GM23338 (cell line): ENCODE data around the gene SMYD3. TPM values are rescaled to one million over a fixed set of nuclear protein-coding genes. Genes with fewer than 3 reads are reported as not detected.

Experiments
- ATAC-seq: fragments of 200-7000 bp; cut with Tn5 transposase; 3 replicates; pipeline ENCODE4 v1.9.1; 2020
- DNase-seq: peaks from one replicate; pipeline ENCODE4 v3.0.0-alpha.2; 2015; ENCODE audit warnings: low spot score
- H2AFZ ChIP-seq: fragments of 200-600 bp; sonication (generic); 2 replicates; pipeline ENCODE4 v1.8.0; 2016; ENCODE audit warnings: antibody characterized with exemption, mild to moderate bottlenecking, moderate library complexity
- H3F3A ChIP-seq: fragments of 200-600 bp; sonication (generic); replicated peaks from 2 replicates; pipeline ENCODE4 v1.8.0; 2017; ENCODE audit warnings: antibody characterized with exemption, mixed run types, low read depth
- H3K27ac ChIP-seq: fragments of 200-600 bp; sonication (generic); 2 replicates; pipeline ENCODE4 v1.6.1; 2016; ENCODE audit warnings: low read depth
- H3K27me3 ChIP-seq: fragments of 200-600 bp; sonication (generic); 2 replicates; pipeline ENCODE4 v1.8.0; 2016; ENCODE audit warnings: mild to moderate bottlenecking, mixed run types, moderate library complexity; ENCODE audit not compliant: insufficient read depth
- H3K36me3 ChIP-seq: fragments of 200-600 bp; sonication (generic); 2 replicates; pipeline ENCODE4 v1.8.0; 2016; ENCODE audit warnings: mild to moderate bottlenecking; ENCODE audit not compliant: insufficient read depth
- H3K4me1 ChIP-seq: fragments of 200-600 bp; sonication (generic); 2 replicates; pipeline ENCODE4 v1.8.0; 2016; ENCODE audit warnings: mild to moderate bottlenecking, moderate library complexity; ENCODE audit not compliant: insufficient read depth
- H3K4me2 ChIP-seq: fragments of 200-600 bp; sonication (generic); 2 replicates; pipeline ENCODE4 v1.7.1; 2017; ENCODE audit warnings: mixed run types
- H3K4me3 ChIP-seq: fragments of 200-600 bp; sonication (generic); 2 replicates; pipeline ENCODE4 v1.6.1; 2016; ENCODE audit warnings: mixed run types
- H3K79me2 ChIP-seq: fragments of 200-600 bp; sonication (generic); replicated peaks from 2 replicates; pipeline ENCODE4 v1.8.0; 2017; ENCODE audit warnings: mild to moderate bottlenecking; ENCODE audit not compliant: insufficient read depth
- H3K9me2 ChIP-seq: fragments of 200-600 bp; sonication (generic); 2 replicates; pipeline ENCODE4 v1.8.0; 2017; ENCODE audit not compliant: insufficient read depth
- H4K20me1 ChIP-seq: fragments of 200-600 bp; sonication (generic); replicated peaks from 2 replicates; pipeline ENCODE4 v1.8.0; 2017; ENCODE audit warnings: mild to moderate bottlenecking; ENCODE audit not compliant: insufficient read depth
- H3K27ac Mint-ChIP-seq: 2 replicates; pipeline ENCODE4 v1.8.0; 2020; ENCODE audit warnings: inconsistent platforms, mild to moderate bottlenecking, moderate library complexity, mixed read lengths
- H3K27me3 Mint-ChIP-seq: 3 replicates; pipeline ENCODE4 v1.8.0; 2022; ENCODE audit warnings: low read depth, mild to moderate bottlenecking, moderate library complexity, mixed read lengths, inconsistent platforms; ENCODE audit not compliant: insufficient read depth, poor library complexity
- H3K36me3 Mint-ChIP-seq: 3 replicates; pipeline ENCODE4 v1.8.0; 2021; ENCODE audit warnings: low read depth, mild to moderate bottlenecking, inconsistent platforms, moderate library complexity, mixed read lengths
- H3K4me1 Mint-ChIP-seq: 3 replicates; pipeline ENCODE4 v1.8.0; 2020; ENCODE audit warnings: mild to moderate bottlenecking, inconsistent platforms, mixed read lengths
- H3K4me3 Mint-ChIP-seq: 3 replicates; pipeline ENCODE4 v1.8.0; 2021; ENCODE audit warnings: moderate library complexity, mild to moderate bottlenecking, inconsistent platforms, mixed read lengths
- H3K9me3 Mint-ChIP-seq: 3 replicates; pipeline ENCODE4 v1.8.0; 2020; ENCODE audit warnings: moderate library complexity, mild to moderate bottlenecking, inconsistent platforms, mixed read lengths
- CREB1 ChIP-seq: fragments of 250-450 bp; sonication (Bioruptor Pico); IDR thresholded peaks from 2 replicates; pipeline ENCODE4 v1.5.0; 2020; ENCODE audit warnings: low read depth, mild to moderate bottlenecking, moderate library complexity
- CTCF ChIP-seq, 2 experiments: fragments of 200-600 bp in 1 of 2; sonication (generic) in 1 of 2; conservative IDR thresholded peaks; 2 replicates each; pipeline versions ENCODE4 v1.5.1 to v1.6.1; 2016 to 2017; ENCODE audit warnings: antibody characterized with exemption in 2 of 2, low read depth in 2 of 2, mild to moderate bottlenecking in 2 of 2, moderate library complexity in 1 of 2
- EZH2 ChIP-seq: fragments of 200-600 bp; sonication (generic); IDR thresholded peaks from one replicate; pipeline ENCODE4 v1.8.0; 2017; ENCODE audit warnings: antibody characterized with exemption, mild to moderate bottlenecking, low read depth; ENCODE audit not compliant: unreplicated experiment
- EZH2phosphoT487 ChIP-seq: fragments of 200-600 bp; sonication (generic); IDR thresholded peaks from one replicate; pipeline ENCODE4 v1.8.1; 2018; ENCODE audit warnings: antibody characterized with exemption; ENCODE audit not compliant: unreplicated experiment
- NANOG ChIP-seq: IDR thresholded peaks from 2 replicates; pipeline ENCODE4 v1.6.1; 2016; ENCODE audit warnings: antibody characterized with exemption, borderline replicate concordance
- REST ChIP-seq: IDR thresholded peaks from one replicate; pipeline ENCODE4 v1.6.1; 2018; ENCODE audit warnings: antibody characterized with exemption; ENCODE audit not compliant: unreplicated experiment
- ZNF114 ChIP-seq: fragments of 250-450 bp; sonication (Bioruptor Pico); IDR thresholded peaks from 2 replicates; pipeline ENCODE4 v1.5.0; 2020; ENCODE audit warnings: mild to moderate bottlenecking, moderate library complexity
- ZNF331 ChIP-seq: fragments of 250-450 bp; sonication (Bioruptor Pico); IDR thresholded peaks from 2 replicates; pipeline ENCODE4 v1.5.0; 2020; ENCODE audit warnings: low read depth, mild to moderate bottlenecking, moderate library complexity
- polyA plus RNA-seq: library from polyadenylated mRNA; unstranded; fragments of >200 nt; fragmentation: Nextera tagmentation; extraction: Ambion mirVana; gene quantifications from 2 replicates; pipeline ENCODE4 v1.2.1, GENCODE V29; 2016
- total RNA-seq: library from RNA; depleted of rRNA; stranded (reverse); fragments of >200 nt; shearing (Covaris generic); gene quantifications from 2 replicates; pipeline ENCODE4 v1.2.3, GENCODE V29; 2014

SMYD3 gene
- total and polyA plus RNA-seq, 2 experiments from 2014 or later, result 31.8 to 34.4 TPM

- Histone ChIP-seq H3K4me1 (no peaks in the 10 kb centered on the region), H2AFZ (no peak overlapping the region), H3K9me2 (no peaks in the 10 kb centered on the region), H3K4me2 (no peak overlapping the region), H3K36me3 (no peaks in the 10 kb centered on the region), H3F3A (no peaks in the 10 kb centered on the region), H3K27me3 (no peaks in the 10 kb centered on the region), H3K79me2 (no peaks in the 10 kb centered on the region), H3K27ac (no peak overlapping the region), H4K20me1 (no peaks in the 10 kb centered on the region), H3K4me3 (no peak overlapping the region)
- Mint-ChIP-seq H3K27me3 (peaks cover 8% of the 10 kb centered on the region), H3K36me3 (peaks cover 4% of the 10 kb centered on the region; the same call in 2 of the 3 replicates), H3K9me3 (peaks cover 3% of the 10 kb centered on the region; the same call in 1 of the 3 replicates), H3K27ac (no peak overlapping the region), H3K4me3 (no peak overlapping the region), H3K4me1 (peaks cover 21% of the 10 kb centered on the region)
- TF ChIP-seq CTCF (conservative IDR thresholded peaks at IDR 0.05; ENCODE audit: low read depth in 2 of 2) (peak; percentile 29 to 43), EZH2 (no peak)
- no peak for DNase-seq
- ATAC-seq, result no peak
Observed at GRCh38 chr1:245858722-245859492, 648.2 kb downstream of the SMYD3 start.

GRCh38 chr1:245858022-245858721 lies 648.9 kb downstream of the SMYD3 start:
- Mint-ChIP-seq H3K27ac (no peak overlapping the region), H3K36me3 (peaks cover 7% of the 10 kb centered on the region; the same call in 2 of the 3 replicates), H3K27me3 (peaks cover 8% of the 10 kb centered on the region), H3K9me3 (peaks cover 3% of the 10 kb centered on the region; the same call in 1 of the 3 replicates), H3K4me3 (no peak overlapping the region), H3K4me1 (peaks cover 21% of the 10 kb centered on the region)
- no peak overlapping the region for H3K4me2 ChIP-seq
- DNase-seq (no peak), ATAC-seq (no peak)
- no peaks in the 10 kb centered on the region for H3F3A ChIP-seq
- H3K9me2 ChIP-seq, result no peaks in the 10 kb centered on the region
- H3K27ac ChIP-seq, result no peak overlapping the region
- H3K4me3 ChIP-seq, result no peak overlapping the region
- H3K79me2 ChIP-seq, result no peaks in the 10 kb centered on the region
- no peaks in the 10 kb centered on the region for H4K20me1 ChIP-seq
- no peak overlapping the region for H2AFZ ChIP-seq
- H3K27me3 ChIP-seq, result no peaks in the 10 kb centered on the region
- H3K4me1 ChIP-seq, result no peaks in the 10 kb centered on the region
- H3K36me3 ChIP-seq, result no peaks in the 10 kb centered on the region
- TF ChIP-seq NANOG, result no peak
- no peak for TF ChIP-seq ZNF331 (CRISPR knock-in tag)
- TF ChIP-seq CREB1 (CRISPR knock-in tag), result no peak
- no peak for TF ChIP-seq REST
- no peak for TF ChIP-seq ZNF114 (CRISPR knock-in tag)
- TF ChIP-seq EZH2phosphoT487, result no peak
- TF ChIP-seq EZH2, result no peak
